ENCODE results near the gene DNASE2B.

Gene DNASE2B

DNA sequence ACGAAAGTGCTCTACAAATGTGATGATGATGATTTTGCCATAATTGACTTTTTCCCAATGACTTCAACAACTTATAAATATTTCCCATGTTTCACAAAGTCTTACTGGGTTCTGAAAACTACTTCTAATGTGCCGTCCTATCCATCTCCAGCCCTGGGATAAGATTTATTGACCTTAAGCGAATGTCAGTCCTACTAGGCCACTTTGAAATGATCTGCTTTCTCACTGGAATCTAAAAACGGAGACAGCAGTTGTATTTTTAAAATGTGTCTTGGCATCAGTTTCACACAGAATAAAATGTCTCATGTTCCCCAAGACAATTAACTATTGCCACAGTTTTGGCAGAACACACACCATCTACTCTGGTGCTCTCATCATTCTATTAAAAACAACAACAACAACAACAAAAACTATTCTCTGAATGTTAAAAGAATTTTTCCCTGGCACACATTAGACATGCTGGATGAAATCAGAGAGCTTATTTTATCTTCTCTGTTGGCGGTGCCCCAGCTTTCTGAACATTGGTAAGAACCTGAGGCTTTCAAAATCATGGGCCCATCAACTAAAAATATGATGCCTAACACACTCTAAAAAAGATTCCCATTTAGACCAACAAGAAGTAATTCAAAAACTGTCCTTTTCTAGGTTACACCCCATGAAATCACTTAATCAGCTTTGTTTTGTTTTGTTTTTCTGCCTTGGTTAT lies 23.1 kb upstream of the DNASE2B start:
- DNase-seq (ENCODE audit: low read depth in 2 of 2): no peak

DNA sequence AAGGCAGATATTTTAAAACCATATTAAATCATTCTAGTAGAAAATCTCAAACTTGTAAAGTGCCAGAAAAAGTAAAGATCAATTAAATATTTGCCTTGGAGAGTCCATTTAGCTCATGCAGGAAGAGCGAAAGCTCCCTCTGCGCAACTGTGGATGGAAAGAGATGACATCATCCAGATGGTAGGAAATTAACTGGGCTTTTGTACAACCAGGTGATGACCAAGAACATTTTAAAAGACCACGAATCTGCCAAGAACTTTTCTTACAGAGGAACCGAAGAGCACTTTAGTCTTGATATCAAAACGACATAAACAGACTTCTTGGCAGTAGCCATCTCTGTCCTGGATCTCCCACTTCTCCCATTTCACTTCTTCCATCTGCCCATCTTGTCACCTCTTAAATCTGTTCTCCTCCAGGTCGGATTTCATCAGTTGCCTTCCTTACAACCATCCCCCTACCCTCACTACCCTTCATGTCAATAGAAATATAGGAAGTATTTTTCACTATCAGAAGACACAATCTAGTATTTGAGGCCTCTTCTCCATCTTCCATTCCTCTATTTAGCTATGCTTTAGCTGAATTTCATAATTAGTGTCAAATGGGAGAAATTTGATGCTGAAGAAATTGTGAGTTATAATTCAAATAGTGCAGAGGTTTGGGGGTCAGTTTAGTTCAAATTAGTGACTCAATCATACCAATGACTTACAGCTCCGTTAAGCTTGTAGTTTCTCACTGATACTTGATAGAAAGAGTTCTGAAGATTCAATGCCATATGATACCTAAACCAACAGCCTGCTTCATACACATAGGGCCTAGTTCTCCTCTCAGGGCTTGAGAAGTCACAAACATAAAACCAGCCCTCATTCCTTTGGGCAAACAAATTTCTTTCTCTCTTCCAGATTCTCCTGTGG lies 22.0 kb upstream of the DNASE2B start:
- DNase-seq (ENCODE audit: low read depth in 2 of 2): no peak

DNA sequence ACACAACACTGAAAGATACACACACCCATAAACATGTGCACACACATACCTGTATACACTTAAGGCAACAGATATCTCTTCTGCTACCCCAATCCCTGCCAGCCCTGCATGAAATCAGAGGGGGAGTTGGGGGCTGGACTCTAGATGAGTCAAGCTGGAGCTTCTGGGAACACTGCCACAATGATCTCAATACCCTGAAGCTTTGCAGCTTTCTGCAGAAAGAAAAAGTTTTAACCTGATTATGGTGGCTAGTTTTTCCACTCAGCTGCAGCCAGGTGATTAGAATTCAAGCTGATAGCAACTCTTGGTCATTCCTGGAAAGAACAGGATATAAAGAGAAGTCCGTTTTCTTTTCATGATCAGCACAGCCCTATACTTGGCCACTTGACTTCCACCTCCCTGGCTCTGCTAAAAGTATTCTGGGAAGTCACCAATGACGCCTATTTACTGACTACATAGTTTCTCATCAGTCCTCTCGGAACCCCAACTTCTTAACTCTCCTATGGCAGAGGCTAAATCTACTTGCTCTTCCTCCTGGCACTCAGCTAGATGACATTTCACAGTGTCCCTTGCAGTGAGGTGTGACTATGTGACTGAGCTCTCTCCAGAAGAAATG lies 20.7 kb upstream of the DNASE2B start:
- no peak for DNase-seq (ENCODE audit: low read depth in 2 of 2)

DNA sequence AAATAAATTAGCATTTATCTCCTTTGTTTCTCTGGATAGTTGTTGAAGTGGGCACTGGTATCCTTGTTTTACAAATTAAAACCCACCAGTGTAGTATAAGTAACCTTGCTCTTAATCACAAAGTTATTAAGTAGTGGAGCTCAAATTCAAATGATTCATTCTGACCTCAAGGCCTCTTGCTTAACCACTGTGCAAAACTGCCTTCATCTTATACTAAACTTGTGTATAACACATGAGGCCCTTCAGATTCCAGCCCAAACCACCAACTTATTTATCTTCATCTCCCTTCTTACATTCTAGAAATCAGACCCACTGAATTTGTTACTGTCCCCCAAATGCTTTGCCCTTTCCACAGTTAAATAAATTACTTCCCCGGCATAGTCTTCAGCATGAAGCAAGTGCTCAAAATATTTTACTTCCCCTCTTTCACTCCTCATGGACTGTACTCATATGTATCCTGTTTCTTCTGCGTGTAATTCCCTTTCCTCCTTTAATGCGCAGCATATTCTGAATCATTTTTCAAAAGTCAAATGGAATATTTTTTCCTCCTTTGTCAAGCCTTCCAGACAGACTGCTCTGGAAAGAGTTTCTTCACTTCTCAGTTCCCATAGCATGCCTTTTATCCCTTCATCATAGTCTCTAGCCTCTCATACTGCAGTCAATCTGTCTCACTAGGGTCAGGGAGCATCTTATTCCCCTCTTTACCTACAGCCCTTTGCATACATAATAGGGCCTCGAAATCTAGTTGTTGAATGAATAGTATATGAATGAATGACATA lies 19.0 kb upstream of the DNASE2B start:
- no peak for DNase-seq (ENCODE audit: low read depth in 2 of 2)

DNA sequence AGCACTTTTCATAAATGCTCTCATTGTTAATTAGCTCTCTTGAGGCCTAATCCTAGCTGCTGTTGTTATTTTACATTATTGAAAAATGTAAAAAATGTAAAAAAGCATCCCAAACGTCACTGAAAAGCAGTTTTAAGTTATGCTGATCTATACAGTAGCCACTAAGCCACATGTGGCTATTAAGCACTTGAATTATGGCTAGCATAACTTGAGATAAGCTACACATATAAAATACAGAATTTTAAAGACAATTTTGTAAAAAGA lies 18.4 kb upstream of the DNASE2B start:
- DNase-seq (ENCODE audit: low read depth in 2 of 2): no peak

DNA sequence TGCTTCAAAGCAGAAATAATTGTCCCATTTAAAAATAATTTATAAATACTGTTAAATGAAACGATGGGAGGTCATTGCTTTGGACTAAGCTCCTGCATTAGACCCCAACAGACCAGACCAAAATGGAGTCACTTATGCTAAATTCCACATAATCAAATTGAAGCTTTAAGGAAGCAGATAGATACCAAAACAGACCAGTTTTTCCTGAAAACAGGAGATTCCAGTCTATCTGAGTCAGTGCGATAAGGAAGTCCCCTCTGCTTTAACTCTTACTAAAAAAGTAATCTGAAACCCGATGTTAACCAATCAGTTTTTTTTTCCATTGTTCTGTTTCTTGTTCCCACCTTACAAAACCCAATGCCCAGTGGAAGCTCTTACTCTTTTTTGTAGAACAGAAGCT lies 16.2 kb upstream of the DNASE2B start:
- DNase-seq (ENCODE audit: low read depth in 2 of 2): no peak

DNA sequence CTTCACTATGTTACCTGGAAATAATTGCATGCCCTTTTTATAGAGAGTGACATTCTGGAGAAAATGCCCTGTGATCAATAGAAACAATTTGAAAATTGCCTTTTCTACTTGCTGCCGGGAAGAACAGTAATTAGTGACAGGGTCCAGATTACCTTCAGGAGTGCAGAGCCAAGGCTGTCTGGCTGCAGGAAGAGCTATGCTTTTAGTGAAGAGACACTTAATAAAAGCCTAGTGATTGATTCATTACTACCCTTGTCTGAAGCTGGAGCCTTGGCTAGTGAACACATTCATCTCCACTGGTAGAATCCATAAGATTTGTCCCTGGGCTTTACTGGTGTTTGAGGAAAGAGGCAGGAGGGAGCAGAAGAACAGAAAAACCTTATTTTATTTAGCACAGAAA lies 12.9 kb upstream of the DNASE2B start:
- DNase-seq (ENCODE audit: low read depth in 2 of 2): no peak

DNA sequence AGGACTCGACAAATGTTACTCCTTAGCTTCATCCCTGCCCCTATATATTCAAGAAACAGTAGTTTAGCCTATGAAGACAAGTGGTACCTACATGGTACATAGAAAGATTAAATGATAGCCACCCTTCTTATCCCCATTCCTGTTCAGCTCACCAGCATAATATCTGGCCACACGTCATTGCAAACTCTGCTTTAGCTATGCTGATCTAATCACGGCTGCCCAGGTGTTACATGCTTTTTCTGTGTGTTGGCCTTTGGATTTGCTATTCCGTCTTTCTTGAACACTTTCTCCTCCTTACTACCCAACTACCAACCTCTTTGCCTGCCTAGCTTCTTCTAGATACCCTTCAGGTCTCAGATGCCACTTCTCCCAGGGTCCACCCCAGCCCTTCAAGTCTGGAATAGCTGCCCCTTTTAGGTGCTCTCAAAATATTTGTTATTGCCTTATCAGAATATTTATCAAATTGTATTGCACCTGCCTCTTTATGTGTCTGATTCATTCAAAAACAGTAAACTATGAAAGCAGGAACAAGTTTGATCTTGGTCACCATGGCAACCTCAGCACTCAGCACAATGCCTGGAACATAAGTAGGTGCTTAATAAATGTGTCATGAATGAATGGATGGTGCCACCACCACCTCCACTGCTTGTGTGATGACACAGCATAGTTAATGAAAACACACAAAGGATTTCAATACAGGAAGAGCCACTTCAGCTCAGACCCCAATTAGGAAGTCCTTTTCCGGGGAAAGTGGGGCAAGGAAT lies 11.4 kb upstream of the DNASE2B start:
- no peak for DNase-seq (ENCODE audit: low read depth in 2 of 2)

DNA sequence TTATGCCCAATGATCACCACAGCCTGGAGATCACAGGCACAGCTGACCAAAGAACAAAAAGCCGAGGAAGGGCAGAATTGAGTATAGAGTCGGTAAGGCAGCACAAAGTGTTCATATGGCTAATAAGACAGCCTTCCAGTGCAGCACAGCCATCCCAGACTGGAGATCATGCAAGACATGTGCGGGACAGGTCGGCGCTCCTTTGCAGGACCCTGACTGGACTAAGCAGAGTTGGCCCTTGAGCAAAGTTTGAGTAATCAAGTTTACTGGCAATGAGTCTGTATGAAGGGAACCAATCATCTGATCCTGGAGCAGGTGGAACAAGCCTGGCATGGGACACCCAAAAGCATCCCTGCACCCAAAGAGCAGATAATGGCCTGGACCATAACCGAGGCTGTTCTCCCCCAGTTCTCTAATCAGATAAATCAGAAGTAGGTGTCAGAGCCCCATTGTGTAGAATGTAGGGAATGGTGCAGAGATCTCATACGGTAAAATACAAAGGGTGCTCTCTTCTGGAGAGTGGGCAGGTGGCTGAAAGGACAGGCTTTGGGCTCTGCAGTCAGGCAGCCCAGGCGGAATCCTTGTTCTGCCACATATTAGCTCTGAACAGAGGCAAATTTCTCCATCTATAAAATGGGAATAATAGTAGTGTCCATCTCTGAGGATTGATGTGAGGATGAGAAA lies 10.7 kb upstream of the DNASE2B start:
- no peak for DNase-seq (ENCODE audit: low read depth in 2 of 2)

DNA sequence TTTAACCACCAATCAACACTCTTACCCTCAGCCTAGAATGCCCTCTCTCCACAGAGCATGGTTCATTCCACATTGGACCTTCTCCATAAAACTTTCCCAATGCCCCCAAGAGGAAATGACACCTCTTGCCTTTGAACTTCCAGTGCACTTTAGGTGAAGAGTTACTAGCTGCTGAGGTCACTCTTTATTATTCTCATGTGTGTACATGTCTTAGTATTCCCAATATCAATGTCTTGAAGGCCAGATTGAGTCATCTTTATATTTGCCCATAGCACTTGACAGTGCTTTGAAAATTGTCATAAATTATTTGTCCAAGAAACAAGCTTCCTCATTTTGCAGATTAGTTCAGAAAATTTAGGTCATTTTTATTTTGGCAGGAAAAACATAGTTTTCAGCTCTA lies 8.1 kb upstream of the DNASE2B start:
- DNase-seq (ENCODE audit: low read depth in 2 of 2): no peak

DNA sequence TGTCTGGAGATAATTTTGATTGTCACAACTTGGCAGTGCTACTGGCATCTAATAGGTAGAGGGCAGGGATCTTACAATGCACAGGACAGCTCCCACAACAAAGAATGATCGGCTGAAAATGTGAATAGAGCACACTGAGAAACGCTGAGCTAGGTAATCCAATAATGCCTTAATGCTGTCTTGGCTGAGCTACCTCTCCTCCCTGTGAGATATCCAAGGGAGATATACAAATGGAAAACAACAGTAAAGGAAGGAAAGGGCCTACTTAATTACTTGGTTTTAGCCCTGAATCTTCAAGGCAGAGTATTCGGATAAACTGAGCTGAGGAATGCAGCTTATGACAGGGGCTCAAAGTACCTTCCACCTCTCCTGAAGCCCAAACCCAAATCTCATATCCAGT lies 2.9 kb downstream of the DNASE2B start:
- no peak for DNase-seq (ENCODE audit: low read depth in 2 of 2)

DNA sequence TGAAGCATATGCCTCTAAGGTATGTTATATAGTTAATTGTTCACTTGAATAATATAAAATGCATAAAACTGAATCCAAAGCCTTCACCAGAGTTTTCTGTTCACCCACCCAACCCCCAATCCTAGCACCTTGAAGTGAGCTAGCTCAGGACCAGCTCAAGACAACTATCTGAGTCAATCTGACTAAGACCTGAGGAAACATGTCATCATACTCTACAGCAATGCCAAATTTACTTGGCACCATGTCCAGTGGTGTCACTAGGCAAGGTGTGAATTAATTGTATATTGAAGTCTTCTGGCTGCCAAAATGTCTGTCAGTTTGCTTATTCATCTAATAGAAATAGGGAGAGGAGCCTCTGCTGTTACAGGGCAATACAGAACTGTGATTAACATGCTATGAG lies 3.8 kb downstream of the DNASE2B start:
- DNase-seq (ENCODE audit: low read depth in 2 of 2): no peak

DNA sequence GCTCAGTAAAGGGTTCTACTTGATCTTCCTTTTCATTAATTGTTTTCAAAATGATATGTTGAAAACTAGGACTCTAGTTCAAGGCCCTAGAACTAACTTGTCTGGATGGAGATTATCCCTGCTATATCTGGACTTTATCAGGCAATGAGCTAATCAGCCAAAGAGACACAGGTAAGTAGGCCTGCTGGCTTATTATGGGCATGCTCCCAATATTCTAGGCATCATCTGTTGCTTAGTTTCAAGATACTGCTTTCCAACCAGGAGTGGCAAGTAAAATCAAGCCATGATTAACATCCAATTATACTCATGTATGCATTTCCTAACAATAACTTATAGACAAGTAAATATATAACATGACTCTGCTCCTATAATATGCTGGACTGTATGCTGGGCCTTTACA lies 4.2 kb downstream of the DNASE2B start:
- no peak for DNase-seq (ENCODE audit: low read depth in 2 of 2)

DNA sequence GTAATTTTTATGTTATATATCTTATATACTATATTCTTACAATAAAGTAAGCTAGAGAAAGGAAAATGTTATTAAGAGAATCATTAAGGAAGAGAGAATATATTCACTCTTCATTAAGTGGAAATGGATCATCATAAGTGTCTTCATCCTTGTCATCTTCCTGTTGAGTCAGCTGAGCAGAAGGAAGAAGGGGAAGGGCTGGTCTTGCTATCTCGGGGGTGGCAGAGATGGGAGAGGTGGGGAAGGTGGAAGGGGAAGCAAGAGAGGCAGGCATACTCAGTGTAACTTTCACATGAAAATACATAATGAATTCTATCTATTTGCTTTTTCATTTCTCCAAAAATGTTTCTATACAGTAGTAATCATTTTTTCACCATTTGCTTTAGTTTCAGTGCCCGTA lies 5.1 kb downstream of the DNASE2B start:
- DNase-seq (ENCODE audit: low read depth in 2 of 2): no peak

DNA sequence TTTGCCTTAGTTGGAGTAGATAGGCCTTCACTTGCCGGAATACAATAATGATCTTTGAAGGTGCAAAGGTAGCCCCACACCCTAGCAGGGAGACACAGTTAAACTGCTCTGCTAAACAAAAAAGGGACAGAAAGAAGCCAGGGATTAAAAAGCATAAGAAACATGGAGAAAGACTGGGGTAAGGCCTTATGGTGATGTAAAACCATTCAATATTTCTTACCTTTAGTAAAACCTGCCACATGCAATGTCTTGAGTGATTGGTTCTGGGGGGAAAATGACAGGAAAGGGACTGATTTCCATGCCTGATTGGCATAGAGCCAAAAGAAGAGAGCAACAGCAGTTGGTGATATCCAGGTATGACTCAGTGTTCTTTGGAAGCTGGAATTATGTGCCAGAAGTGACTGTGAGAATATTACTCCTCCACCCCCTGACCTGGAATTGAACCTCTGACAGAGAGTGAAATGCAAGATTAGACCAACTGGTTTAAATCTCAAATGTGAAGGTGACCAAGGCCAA lies 8.1 kb downstream of the DNASE2B start:
- no peak for DNase-seq (ENCODE audit: low read depth in 2 of 2)

DNA sequence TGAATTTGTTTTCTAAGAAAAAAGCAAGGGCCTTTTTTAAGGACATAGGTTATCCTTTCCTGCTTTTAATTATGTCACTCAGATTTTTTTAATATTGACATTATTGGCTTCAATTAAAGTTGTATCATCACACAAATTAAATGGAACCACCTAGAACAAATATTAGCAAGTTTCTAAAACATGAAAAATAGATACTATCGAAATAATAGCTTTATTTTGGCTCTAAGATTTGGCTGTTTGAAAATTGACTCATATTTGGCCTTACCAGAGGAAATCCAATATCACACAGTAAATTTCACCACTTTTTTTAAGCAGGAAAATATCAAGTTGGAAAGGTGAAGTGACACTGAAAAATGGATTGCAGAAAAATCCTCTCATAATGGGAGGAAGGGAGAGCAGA lies 9.2 kb downstream of the DNASE2B start:
- no peak for DNase-seq (ENCODE audit: low read depth in 2 of 2)

DNA sequence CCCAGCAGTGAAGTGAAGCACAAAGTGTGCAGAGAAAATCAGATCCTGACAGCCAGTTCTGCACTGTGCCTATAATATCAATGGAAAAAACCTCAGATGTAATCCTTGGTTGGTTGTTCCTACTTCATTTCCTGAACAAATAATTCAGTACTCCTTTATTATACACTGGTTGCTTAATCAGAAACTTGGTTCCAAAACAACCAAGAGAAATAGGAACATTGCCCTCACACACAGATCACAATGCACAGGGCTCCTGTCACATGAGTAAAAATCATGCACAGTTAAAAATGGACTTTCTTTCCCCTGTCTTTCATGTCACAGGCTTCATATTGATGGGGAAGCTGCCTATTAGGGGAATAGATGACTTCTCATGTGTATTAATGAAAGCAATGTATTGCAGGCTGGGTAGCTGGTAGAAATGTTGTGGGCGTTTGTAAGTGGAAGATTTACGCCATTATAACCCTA lies 9.7 kb downstream of the DNASE2B start:
- DNase-seq (ENCODE audit: low read depth in 2 of 2): no peak

DNA sequence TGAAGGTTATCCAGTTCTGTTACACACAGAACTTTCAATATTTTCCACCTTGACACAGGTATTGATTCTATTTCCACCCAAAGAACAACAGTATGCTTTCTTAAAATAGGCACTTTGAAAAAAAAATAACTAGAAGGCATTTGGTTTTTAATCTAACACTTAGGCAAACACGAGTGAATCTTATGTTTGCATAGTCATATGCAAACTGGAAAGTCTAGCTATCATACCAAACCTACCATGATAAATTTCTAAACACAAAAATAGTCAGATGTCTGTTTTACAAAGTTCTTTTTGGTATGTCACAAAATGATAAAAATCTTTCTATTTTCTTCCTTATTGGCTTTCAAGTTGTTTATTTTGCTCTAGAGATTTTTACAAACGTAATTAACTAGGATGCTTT lies 11.6 kb downstream of the DNASE2B start:
- no peak for DNase-seq (ENCODE audit: low read depth in 2 of 2)

DNA sequence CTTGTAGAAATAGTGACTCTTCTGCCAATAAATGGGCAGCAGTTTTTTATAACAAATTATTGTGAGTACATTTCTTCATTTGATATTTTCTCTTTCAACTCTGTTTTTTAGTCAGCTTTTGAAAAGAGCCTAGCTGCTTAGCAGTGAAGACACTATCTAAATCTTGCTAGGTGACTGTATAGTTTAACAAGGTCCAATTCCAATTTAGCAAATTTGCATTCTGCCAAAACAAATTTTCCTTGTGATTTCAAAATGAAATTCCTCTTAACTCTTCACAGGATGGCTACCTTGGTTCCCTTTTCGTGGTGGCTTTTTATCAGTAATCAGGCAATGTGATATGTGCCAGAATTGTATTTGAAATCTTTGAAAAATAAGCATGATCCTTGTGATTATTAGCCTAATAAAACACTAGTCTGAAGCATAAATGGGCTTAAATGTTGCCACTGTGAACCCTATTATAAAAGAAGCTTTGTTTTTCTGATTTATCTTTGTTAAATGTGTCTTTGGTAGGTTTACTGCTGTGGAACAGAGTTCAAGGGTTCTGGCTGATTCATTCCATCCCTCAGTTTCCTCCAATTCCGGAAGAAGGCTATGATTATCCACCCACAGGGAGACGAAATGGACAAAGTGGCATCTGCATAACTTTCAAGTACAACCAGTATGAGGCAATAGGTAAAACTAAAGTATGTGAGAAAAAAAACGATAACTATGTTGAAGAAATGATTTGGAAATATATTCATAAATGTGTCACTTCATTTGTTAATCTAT lies 12.2 kb downstream of the DNASE2B start:
- no peak for DNase-seq (ENCODE audit: low read depth in 2 of 2)

Measured in stimulated activated CD8-positive, alpha-beta memory T cell treated with anti-CD3 and anti-CD28 coated beads, Interleukin-15, amount 100 ng/mL, for 4 hours (primary cell).